ENCODE data around the gene COMT. TPM values are rescaled to one million over a fixed set of nuclear protein-coding genes. Genes with fewer than 3 reads are reported as not detected.
A peak's percentile ranks its signal among the peaks of the same experiment; 100 is the strongest.

The COMT gene
- total RNA-seq, 4 donors from 2014 or later: 89.1 to 149 (median 138) TPM

DNA sequence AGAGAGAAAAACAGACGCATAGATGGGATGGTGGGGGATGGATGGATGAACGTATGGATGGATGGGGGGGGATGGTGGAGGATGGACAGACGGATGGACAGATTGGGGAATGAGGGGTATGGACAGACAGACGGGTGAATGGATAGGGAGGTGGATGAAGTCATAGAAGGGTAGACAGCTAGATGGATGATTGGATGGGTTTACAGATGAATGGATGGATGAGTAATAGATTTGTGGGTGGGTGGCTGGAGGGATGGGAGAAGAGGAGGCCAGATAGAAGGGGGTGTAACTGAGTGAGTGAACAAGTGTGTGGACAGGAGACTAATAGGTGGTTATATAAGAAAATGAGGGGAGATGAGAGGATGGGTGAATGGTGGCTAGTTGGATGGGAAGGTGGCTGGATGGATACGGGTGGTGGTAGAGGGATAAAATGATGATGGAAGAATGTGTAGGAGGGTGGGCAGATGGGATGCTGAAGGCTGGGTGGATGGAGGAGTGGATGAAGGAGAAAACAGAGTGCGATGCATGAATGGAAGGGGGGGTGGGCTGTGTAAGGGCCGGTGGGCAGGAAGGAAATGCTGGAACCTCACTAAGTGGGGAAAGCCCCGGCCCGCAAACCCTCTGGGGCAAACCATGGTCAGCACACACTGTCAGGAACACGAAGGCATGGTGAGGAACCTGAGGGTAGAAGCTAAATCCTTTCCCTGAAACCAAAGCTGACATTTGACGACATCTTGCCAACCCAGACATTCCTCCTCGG lies 53.5 kb downstream of the COMT start:
- H3K9me3 ChIP-seq: no peaks in the 10 kb centered on the region
- no peak overlapping the region for H3K27ac ChIP-seq
- H3K36me3 ChIP-seq: no peaks in the 10 kb centered on the region
- TF ChIP-seq POLR2A (IDR thresholded peaks at IDR 0.05): no peak
- H3K4me1 ChIP-seq: no peaks in the 10 kb centered on the region
- H3K27me3 ChIP-seq: no peaks in the 10 kb centered on the region
- H3K4me3 ChIP-seq: no peak overlapping the region
- no peak for DNase-seq

DNA sequence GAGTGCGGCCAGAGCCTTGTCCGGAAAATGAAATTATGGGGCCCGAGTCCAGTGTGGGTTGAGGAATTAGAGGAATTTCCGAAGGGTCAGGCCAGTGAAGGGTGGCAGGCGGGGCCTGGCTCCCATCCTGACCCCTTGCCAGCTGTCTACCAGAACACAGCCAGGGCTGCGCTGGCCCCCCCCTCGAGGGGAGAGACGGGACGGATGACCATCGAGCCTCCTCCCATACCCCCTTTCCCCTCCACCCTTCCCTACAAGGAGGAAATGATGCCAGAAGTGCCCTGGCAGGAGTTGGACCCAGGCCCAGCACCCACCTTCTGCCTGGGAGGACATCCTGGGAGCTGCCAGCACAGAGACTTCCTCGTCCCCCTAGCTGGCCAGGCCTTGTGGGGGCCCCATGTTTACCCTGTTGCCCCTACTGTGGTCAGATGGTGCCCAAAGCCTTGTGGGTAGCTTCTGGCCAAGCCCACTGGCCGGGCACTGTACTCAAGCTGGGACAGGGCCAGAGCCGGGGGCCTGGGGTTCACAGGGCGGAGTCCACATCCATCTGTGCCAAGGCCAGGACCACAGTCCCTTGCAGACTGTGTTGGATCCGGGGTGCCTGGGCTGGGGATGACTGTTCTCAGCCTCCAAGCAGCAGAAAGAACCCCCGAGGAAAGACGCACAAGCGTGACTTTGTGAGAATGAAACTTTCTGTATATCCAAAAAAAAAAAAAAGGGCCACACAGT lies 54.2 kb downstream of the COMT start:
- TF ChIP-seq, protein P1, sequence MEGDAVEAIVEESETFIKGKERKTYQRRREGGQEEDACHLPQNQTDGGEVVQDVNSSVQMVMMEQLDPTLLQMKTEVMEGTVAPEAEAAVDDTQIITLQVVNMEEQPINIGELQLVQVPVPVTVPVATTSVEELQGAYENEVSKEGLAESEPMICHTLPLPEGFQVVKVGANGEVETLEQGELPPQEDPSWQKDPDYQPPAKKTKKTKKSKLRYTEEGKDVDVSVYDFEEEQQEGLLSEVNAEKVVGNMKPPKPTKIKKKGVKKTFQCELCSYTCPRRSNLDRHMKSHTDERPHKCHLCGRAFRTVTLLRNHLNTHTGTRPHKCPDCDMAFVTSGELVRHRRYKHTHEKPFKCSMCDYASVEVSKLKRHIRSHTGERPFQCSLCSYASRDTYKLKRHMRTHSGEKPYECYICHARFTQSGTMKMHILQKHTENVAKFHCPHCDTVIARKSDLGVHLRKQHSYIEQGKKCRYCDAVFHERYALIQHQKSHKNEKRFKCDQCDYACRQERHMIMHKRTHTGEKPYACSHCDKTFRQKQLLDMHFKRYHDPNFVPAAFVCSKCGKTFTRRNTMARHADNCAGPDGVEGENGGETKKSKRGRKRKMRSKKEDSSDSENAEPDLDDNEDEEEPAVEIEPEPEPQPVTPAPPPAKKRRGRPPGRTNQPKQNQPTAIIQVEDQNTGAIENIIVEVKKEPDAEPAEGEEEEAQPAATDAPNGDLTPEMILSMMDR (IDR thresholded peaks at IDR 0.05): no peak
- no peak for TF ChIP-seq POLR2A (IDR thresholded peaks at IDR 0.05)
- DNase-seq: no peak
- H3K9me3 ChIP-seq: no peaks in the 10 kb centered on the region
- no peaks in the 10 kb centered on the region for H3K27me3 ChIP-seq
- H3K4me1 ChIP-seq: no peaks in the 10 kb centered on the region
- H3K4me3 ChIP-seq: no peak overlapping the region
- peak overlapping the region in 1 of 4 donors; percentile 25 for H3K27ac ChIP-seq
- no peaks in the 10 kb centered on the region for H3K36me3 ChIP-seq

DNA sequence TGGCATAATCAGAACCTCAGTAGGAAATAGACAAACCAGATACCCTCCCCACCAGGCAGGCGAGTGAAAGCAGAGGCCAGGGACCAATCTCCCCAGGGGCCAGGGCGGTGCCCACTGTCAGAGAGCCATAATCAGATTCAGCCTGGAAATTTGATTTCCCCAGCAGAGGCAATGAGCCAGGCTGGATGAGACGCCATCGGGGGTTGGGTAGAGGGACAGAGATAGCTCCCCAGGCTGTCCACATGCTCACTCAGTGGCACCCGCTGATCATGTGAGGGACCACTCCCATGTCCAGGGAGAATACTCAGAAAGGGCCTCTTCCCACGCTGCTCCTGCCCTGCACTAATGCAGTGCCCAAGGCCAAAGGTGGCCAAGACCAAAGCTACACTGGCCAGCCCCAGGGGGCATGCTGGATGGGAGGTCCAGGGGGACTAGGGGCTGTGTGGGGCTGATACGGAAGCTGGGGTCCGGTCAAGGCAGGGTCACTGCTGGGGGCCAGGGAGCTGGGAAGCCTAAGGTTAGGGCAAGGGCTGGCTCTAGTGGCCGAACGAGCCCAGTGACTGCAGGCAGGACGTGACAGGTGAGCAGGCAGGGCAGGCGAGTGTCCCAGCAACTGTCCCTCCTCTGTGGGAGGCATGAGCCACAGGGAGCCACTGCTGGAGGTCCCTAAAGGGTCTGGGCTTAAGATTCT lies 55.3 kb downstream of the COMT start:
- no peaks in the 10 kb centered on the region for H3K27me3 ChIP-seq
- DNase-seq: no peak
- no peak overlapping the region for H3K27ac ChIP-seq
- no peaks in the 10 kb centered on the region for H3K36me3 ChIP-seq
- H3K4me3 ChIP-seq: no peak overlapping the region
- H3K9me3 ChIP-seq: no peaks in the 10 kb centered on the region
- H3K4me1 ChIP-seq: no peaks in the 10 kb centered on the region
- TF ChIP-seq, protein P1 (IDR thresholded peaks at IDR 0.05): no peak
- no peak for TF ChIP-seq POLR2A (IDR thresholded peaks at IDR 0.05)

DNA sequence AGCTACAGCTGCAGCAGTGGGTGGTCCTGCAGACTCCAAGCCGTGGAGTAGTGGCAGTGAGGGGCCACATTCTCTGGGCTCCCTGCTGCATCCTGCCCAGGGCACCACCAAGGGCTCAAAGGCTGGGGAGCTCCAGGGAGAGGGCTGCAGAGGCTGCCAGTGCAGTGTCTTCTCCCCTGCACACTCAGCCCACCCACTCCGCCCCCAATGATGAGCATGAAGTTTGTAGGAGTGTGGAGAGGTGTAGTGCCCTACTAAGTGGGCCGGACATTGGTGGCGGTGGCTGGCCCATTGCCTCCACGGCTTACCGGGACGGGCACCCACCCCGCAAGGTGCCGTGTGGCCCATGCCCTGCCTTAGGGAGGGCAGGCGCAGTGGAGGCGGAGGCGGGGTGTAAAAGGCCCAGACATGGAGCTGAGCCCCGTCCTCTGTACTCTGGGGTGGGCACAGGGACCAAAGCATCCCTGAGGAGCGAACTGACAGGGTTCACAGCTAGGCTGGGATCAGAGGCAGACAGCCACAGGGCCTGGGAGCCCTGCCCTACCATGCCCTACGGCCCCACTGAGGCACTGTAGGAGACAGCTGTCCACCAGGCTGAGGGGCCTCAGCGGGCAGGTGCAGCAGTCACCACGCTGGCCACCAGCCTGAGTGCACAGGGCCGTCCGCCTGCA lies 56.1 kb downstream of the COMT start:
- Histone ChIP-seq H3K27ac (no peak overlapping the region), H3K4me3 (no peak overlapping the region), H3K27me3 (no peaks in the 10 kb centered on the region), H3K9me3 (no peaks in the 10 kb centered on the region), H3K4me1 (no peaks in the 10 kb centered on the region), H3K36me3 (no peaks in the 10 kb centered on the region)
- TF ChIP-seq POLR2A (IDR thresholded peaks at IDR 0.05): no peak
- DNase-seq: no peak

DNA sequence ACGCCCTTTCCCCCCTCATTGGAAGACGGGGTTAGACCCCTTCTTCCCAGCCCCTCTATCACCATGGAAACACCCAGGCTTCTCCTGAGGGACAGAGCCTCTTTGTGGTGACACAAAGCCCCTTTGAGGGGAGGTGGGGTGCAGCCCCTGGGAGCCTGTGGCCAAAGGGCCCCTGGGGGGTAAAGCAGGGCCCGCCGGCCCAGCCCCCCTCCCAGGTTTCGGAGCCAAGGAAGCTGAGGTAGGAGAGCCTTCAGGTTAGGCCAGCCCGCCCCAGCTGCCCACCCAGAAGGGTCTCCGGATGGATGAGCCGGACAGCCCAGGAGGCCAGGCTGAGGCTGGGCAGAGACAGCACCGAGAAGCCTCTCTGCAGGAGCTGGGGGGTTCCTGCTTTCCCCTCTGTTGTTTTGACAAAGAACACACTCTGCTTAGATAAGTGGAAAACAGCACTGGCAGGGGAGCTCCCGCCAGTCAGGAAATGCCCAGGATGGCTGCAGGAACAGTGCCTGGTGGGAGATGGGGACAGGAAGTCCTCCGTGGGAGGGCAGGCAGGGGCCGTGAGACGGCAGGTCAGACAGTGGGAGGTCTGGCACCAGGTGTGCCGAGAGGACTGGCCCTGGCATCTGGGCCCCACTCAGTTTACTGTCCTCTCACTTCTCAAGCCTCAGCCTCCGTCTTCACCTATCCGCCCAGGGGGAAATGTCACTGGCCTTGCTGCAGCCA lies 56.8 kb downstream of the COMT start:
- H3K4me1 ChIP-seq: no peaks in the 10 kb centered on the region
- H3K27ac ChIP-seq: no peak overlapping the region
- H3K27me3 ChIP-seq: no peaks in the 10 kb centered on the region
- H3K4me3 ChIP-seq: no peak overlapping the region
- no peaks in the 10 kb centered on the region for H3K36me3 ChIP-seq
- DNase-seq: no peak
- TF ChIP-seq POLR2A (IDR thresholded peaks at IDR 0.05): no peak
- TF ChIP-seq, protein P1 (IDR thresholded peaks at IDR 0.05): no peak
- H3K9me3 ChIP-seq: peaks cover 0 to under 1% (median 0%) of the 10 kb centered on the region in 4 donors

Data from Peyer's patch (tissue), 4 donors.